Suprapubic skin (tissue), 3 donors: ENCODE measurements around the gene CACNA2D4.

Experiments used
- CTCF ChIP-seq, 2 donors: fragments of 200-600 bp in 1 of 2; fragments of 450-650 bp in 1 of 2; sonication (generic) in 1 of 2; IDR thresholded peaks; one replicate each; pipeline ENCODE4 v1.5.1; 2016 to 2019; ENCODE audit warnings: antibody characterized with exemption in 2 of 2, mild to moderate bottlenecking in 1 of 2, moderate library complexity in 1 of 2
- POLR2A ChIP-seq, 2 donors: fragments of 450-650 bp; IDR thresholded peaks; one replicate each; pipeline ENCODE4 v1.6.1; 2017; ENCODE audit warnings: antibody characterized with exemption in 2 of 2, mild to moderate bottlenecking in 2 of 2, moderate library complexity in 2 of 2

- TF ChIP-seq CTCF (IDR thresholded peaks at IDR 0.05) (no peak), POLR2A (IDR thresholded peaks at IDR 0.05) (no peak)
These were observed 11.9 kb downstream of the CACNA2D4 start for GRCh38 chr12:1906579-1906978.
